H1 (cell line): ENCODE data around the gene AIFM3. TPM values are rescaled to one million over a fixed set of nuclear protein-coding genes. Genes with fewer than 3 reads are reported as not detected.

Experiments
- EP300 ChIP-seq, 2 experiments: IDR thresholded peaks; 1 replicate in 1 of 2; 2 replicates in 1 of 2; pipeline ENCODE4 v1.6.1; 2011 to 2012; ENCODE audit warnings: low read depth in 2 of 2, low read length in 2 of 2, mild to moderate bottlenecking in 2 of 2, borderline replicate concordance in 1 of 2, inconsistent platforms in 1 of 2, moderate library complexity in 1 of 2
- TEAD4 ChIP-seq: IDR thresholded peaks from 2 replicates; pipeline ENCODE4 v1.6.1; 2012; ENCODE audit warnings: low read depth, low read length, inconsistent platforms, mixed read lengths
- polyA plus RNA-seq, 7 experiments: library from polyadenylated mRNA; depleted of rRNA in 3 of 7; stranded (reverse) in 5 of 7; unstranded in 2 of 7; fragments of >200 nt in 5 of 7; fragments of 200-250 nt in 2 of 7; gene quantifications; 1 replicate in 5 of 7; 2 replicates in 1 of 7; 4 replicates in 1 of 7; pipeline versions ENCODE4 v1.2.1 to v1.2.3, GENCODE V29; 2011 to 2013; ENCODE audit warnings: missing spikeins in 2 of 7, mixed read lengths in 2 of 7
- total RNA-seq: library from RNA; stranded (reverse); fragmentation: NEBNext Ultra II Directional; extraction: Animal tissue kit (Norgen Biotek cat#: 25700); gene quantifications from 2 replicates; pipeline ENCODE4 v1.2.1, GENCODE V29; 2021
- TF ChIP-seq, protein P1 (sequence below), 3 experiments: IDR thresholded peaks; 1 replicate in 2 of 3; 2 replicates in 1 of 3; pipeline versions ENCODE4 v1.5.1 to v1.6.1; 2011; ENCODE audit warnings: low read length in 3 of 3, mild to moderate bottlenecking in 3 of 3, inconsistent platforms in 2 of 3, low read depth in 1 of 3, moderate library complexity in 1 of 3; ENCODE audit not compliant: insufficient read depth in 1 of 3; ENCODE audit errors: control extremely low read depth in 1 of 3
- TF ChIP-seq, protein P2 (sequence below): IDR thresholded peaks from 2 replicates; pipeline ENCODE4 v1.6.1; 2012; ENCODE audit warnings: low read length, inconsistent platforms

Gene AIFM3
- total and polyA plus RNA-seq, 2 of the 8 experiments (the other 6 are each of a cell fraction or from before 2014, with no cell fraction given): 0.86 to 1.4 TPM

DNA sequence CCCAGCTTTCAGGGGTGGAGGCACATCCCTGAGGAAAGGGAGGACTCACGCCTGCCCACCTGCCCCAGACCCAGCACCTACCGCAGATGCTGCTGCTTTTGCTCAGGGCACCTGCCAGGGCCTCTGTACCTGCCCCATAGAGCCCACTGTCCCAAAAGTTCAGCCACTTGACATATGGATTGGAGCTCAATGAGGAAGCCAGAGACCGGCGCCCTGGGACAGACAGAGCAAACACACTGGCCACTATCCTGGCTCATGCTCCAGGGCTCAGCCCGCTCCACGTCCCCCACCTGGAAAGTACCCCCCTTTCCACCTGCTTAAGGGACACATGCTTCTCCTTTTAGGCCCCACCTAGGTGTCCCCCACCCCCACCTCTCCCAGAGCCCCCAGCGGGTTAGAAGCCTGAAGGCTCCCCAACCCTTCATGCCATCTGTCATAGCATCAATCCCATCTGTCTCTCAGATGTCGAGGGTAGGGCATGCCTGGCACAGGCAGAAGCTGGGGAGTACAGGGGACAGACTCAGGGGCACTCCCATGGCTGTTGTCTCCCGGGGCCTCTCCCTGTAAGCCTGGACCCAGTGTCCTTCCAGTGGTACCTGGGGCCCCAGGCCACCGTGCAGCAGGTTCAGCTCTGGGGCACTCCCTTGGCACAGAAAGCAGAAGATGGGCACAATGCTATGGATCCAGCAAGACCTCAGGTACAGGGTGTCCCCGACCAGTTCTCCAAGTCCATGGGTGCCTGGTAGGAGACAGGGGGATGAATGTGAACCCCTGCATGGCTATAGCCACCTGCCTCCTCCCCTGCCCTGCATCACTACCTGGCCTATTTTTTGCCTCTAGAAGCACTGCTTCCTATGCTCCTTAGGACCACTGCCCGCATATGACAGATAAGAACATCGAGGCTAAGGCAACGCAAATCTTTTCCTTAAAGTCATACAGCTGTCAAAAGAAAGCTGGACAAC is 45.7 kb downstream of the AIFM3 start (continued):
- TF ChIP-seq, protein P1, sequence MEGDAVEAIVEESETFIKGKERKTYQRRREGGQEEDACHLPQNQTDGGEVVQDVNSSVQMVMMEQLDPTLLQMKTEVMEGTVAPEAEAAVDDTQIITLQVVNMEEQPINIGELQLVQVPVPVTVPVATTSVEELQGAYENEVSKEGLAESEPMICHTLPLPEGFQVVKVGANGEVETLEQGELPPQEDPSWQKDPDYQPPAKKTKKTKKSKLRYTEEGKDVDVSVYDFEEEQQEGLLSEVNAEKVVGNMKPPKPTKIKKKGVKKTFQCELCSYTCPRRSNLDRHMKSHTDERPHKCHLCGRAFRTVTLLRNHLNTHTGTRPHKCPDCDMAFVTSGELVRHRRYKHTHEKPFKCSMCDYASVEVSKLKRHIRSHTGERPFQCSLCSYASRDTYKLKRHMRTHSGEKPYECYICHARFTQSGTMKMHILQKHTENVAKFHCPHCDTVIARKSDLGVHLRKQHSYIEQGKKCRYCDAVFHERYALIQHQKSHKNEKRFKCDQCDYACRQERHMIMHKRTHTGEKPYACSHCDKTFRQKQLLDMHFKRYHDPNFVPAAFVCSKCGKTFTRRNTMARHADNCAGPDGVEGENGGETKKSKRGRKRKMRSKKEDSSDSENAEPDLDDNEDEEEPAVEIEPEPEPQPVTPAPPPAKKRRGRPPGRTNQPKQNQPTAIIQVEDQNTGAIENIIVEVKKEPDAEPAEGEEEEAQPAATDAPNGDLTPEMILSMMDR (IDR thresholded peaks at IDR 0.05; ENCODE audit: control extremely low read depth in 1 of 3, insufficient read depth in 1 of 3, low read depth in 1 of 3, low read length in 3 of 3): no peak
- TF ChIP-seq TEAD4 (no peak), EP300 (IDR thresholded peaks at IDR 0.05; ENCODE audit: borderline replicate concordance in 1 of 2, low read depth in 2 of 2, low read length in 2 of 2) (no peak)
- TF ChIP-seq, protein P2, sequence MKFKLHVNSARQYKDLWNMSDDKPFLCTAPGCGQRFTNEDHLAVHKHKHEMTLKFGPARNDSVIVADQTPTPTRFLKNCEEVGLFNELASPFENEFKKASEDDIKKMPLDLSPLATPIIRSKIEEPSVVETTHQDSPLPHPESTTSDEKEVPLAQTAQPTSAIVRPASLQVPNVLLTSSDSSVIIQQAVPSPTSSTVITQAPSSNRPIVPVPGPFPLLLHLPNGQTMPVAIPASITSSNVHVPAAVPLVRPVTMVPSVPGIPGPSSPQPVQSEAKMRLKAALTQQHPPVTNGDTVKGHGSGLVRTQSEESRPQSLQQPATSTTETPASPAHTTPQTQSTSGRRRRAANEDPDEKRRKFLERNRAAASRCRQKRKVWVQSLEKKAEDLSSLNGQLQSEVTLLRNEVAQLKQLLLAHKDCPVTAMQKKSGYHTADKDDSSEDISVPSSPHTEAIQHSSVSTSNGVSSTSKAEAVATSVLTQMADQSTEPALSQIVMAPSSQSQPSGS: no peak
